HG03060 (cell line): ENCODE measurements around the gene ERGIC1.
A peak's percentile ranks its signal among the peaks of the same experiment; 100 is the strongest.
"Not testable (repeated sequence)": the region's sequence is repeated elsewhere in the genome, so short reads cannot be mapped to it uniquely, and the experiment has no call there.

ENCODE experiments used
- ATAC-seq: cut with Tn5 transposase; IDR thresholded peaks from one replicate; pipeline ENCODE4 v1.9.1; 2021; ENCODE audit warnings: low read depth, moderate number of reproducible peaks; ENCODE audit not compliant: unreplicated experiment

The ERGIC1 gene

GRCh38 chr5:172875505-172876279 lies 41.6 kb downstream of the ERGIC1 start:
- no peak for ATAC-seq

- no peak for ATAC-seq
Measured at GRCh38 chr5:172876578-172876977, 42.5 kb downstream of the ERGIC1 start.

DNA sequence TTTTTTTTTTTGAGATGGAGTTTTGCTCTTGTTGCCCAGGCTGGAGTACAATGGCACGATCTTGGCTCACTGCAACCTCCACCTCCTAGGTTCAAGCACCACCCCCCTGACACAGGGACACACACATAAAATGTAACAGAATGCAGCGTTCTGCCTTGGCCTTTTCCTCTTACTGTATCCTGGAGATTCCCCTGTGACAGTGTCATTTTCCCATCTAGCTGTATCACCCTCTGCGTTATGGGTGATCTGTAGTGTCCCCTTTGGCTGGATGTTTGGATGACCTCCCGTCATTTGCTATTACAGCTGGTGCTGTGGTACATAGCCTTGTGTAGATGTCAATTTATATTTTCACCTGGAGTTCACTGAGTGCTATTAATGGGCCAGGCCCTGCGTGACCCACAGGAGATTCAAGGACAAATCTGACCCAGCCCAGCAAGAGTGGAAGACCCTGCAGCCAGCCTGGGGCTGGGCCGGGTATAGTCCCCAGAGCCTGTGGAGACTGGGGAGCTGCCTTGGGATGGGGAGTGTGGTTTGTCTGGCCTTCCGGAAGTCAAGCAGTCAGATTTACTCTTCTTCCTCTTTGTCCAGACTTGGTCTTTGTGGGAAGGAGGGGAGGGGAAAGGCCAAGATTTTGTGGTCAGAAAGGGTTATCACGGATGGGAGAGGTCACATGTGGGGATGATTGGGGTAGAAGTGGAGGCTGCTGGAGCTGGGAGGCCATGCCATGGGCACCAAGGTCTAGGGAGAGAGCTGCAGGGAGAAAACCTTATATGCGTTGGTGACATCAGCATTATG lies 43.6 kb downstream of the ERGIC1 start:
- ATAC-seq = no peak

DNA sequence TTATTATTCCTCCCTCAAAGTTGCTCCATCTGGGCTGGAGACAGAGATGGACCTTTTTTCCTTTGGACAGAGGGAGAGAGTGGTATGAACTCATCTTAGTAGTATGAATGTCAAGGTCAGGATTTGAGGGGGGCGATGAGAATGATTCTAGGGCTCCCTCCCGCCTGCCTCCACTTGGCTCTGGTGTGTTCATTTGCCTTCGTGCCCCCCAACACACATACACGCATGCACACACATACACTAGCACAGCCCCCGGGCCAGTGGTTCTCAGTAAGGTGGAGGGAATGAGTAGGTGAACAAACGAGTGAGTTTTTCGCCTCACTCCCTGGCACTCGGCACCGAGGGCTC lies 44.5 kb downstream of the ERGIC1 start:
- ATAC-seq = no peak

GRCh38 chr5:172878933-172879752 lies 45.1 kb downstream of the ERGIC1 start:
- ATAC-seq = no peak

DNA sequence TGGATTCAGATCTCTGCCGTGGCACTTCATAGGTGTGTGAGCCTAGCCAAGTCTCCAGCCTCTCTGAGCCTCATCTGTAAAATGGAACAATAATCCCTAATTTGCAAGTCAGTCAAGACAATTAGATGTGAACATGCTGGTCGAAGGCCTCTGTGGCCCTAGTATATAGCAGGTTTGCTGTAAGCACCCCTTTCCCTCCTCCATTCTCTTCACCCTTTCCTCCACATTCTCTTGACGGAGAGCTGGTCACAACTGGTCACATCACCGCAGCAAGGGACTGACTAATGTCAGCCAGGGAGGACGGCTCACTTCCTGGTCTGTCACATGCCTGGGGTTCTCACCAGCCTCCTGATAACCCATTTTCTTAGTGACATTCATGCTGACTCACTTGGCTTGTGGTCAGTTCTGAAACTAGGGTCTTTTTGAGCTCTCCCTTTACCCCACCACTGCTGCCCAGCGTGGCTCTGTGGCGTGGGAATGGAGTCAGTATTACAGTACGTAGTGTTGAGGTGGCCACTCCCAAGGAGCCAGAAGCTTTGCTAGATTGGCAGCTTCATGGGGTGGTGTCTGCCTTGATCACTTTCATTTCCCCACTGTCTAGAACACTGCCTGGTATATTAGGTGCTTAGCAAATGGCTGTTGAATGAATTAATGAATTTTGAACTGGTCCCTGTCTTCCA lies 47.8 kb downstream of the ERGIC1 start:
- ATAC-seq = peak; percentile 83

- ATAC-seq = no peak
Measured at GRCh38 chr5:172883066-172883465, 49.0 kb downstream of the ERGIC1 start.

- ATAC-seq = no peak
Measured at GRCh38 chr5:172885597-172886340, 51.7 kb downstream of the ERGIC1 start.

DNA sequence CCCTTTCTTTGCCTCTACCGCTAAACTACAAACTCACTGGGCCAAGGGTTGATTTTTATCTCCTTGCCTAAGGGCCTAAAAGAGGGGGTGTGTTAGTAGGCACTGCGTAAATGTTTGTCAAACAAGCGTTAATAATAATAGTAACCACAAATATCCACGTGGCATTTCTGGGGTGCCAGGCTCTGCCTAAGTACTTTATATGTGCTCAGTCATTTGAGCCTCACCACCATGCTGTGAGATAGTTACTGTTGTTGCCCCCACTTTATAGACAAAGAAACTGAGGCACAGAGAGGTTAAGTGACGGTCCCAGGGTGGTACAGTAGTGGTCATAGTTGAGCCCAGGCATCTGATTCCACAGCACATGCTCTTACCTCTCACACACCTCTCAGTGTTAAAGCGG lies 52.4 kb downstream of the ERGIC1 start:
- no peak for ATAC-seq

DNA sequence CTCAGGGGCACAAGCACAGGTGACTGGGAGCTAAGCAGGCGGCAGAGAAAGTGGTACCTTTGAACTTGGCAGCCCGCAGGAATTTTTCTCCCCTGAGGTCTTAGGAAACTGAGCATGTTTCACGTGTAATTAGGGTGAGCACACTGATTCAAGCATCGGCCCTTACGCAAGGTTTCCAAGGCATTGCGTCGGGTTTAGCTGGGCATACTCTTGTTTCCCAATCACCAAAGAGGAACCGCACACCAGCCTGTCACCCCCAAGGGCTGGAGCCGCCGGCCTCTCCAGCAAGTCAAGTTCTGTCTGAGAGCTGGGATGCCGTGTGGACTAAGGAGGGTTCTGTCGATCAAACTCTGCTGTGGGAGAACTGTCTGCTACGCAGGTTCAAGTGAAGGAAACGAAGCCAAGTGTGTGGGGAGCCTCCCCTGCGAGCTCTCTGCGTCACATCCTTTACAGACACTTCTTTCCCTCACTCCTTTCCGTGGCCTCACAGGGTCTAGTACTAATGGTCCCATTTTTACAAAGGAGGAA lies 53.0 kb downstream of the ERGIC1 start:
- ATAC-seq = no peak

GRCh38 chr5:172887692-172888091 lies 53.6 kb downstream of the ERGIC1 start:
- no peak for ATAC-seq

- no peak for ATAC-seq
Measured at GRCh38 chr5:172890659-172891058, 56.6 kb downstream of the ERGIC1 start.

DNA sequence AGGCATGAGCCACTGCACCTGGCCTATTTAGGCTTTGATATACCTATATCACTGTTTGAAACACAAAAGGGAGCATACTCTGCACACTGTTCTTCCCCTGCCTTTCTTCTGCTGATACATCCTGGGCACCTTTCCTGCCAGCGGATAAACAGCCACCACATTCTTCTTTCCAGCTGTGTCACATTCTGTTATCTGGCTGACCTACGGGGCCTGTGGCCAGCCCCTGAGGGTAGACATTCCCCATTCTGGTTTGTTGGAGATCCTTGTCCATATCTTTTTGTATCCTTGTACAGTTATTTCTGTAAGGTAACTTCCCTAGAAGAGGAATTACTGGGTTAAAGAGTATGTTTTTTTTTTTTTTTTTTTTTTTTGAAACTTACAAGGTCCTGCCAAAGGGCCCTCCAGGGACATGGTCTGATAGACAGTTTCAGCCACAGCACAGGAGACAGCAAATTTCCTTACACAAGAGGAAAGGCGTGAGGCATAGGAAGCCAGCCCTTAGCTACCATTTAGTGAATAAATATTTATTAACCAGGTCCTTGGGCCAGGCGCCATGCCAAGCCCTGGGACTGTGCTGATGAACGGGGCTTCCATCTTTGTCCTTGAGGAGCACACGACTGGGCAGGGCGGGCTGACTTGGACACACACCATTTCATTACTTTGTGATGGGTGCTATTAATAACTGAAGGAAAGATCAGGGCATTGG lies 57.8 kb downstream of the ERGIC1 start:
- no peak for ATAC-seq

GRCh38 chr5:172892713-172893112 lies 58.7 kb downstream of the ERGIC1 start:
- ATAC-seq = no peak

- ATAC-seq = no peak
Measured at GRCh38 chr5:172894767-172895388, 60.8 kb downstream of the ERGIC1 start.

DNA sequence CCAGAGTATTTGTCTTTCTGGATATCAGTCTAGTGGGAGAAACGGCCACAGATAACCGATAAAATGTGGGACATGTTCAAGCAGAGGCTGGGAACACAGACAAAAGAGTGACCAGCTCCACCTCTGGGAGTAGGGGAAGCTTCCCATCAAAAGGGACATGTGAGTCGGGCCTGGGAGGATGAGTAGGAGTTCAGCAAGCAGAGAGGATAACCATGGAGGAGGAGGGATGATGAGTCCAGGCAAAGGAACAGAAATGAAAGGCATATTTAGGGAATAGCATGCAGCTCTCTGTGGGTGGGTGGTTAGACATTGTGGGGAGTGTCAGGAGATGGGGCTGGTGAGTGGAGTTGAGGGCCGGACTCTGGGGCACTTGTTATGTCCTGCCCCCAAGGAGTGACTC lies 61.5 kb downstream of the ERGIC1 start:
- ATAC-seq = no peak

DNA sequence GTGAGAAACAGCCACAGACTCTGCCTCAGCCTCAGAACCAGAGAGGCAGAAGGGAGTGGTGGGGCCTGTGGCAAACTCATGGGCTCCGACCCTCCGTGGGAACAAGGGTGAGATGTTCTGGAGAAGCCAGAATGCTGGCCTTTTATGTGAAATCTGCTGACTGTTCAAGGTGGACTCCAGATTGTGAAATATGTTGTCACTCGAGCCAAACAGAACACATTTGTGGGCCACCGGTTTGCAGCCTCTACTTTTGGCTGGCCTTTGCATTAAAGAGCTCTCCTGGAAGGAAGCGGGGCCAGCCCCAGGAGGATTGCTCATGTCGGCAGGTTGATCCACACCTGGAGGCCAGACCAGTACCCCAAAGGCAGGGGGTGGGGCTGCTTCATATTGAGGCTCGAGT lies 62.4 kb downstream of the ERGIC1 start:
- ATAC-seq = no peak

DNA sequence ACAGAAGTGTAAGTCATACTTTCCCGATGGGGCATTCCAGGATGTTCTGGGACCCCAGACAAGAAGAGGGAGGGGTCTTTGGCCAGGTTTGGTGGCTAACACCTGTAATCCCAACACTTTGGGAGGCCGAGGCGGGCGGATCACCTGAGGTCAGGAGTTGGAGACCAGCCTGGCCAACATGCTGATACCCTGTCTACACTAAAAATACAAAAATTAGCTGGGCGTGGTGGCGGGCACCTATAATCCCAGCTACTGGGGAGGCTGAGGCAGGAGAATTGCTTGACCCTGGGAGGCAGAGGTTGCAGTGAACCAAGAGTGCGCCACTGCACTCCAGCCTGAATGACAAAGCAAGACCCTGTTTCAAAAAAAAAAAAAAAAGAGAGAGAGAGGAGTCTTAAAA lies 63.0 kb downstream of the ERGIC1 start:
- not testable (repeated sequence) for ATAC-seq
